ENCODE results near the gene CIROP. TPM values are rescaled to one million over a fixed set of nuclear protein-coding genes. Genes with fewer than 3 reads are reported as not detected.
A peak's percentile ranks its signal among the peaks of the same experiment; 100 is the strongest.

CIROP gene, protein sequence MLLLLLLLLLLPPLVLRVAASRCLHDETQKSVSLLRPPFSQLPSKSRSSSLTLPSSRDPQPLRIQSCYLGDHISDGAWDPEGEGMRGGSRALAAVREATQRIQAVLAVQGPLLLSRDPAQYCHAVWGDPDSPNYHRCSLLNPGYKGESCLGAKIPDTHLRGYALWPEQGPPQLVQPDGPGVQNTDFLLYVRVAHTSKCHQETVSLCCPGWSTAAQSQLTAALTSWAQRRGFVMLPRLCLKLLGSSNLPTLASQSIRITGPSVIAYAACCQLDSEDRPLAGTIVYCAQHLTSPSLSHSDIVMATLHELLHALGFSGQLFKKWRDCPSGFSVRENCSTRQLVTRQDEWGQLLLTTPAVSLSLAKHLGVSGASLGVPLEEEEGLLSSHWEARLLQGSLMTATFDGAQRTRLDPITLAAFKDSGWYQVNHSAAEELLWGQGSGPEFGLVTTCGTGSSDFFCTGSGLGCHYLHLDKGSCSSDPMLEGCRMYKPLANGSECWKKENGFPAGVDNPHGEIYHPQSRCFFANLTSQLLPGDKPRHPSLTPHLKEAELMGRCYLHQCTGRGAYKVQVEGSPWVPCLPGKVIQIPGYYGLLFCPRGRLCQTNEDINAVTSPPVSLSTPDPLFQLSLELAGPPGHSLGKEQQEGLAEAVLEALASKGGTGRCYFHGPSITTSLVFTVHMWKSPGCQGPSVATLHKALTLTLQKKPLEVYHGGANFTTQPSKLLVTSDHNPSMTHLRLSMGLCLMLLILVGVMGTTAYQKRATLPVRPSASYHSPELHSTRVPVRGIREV
- not detected in 2 replicates for total RNA-seq (2014; rRNA removed; shearing (Covaris generic))

DNA sequence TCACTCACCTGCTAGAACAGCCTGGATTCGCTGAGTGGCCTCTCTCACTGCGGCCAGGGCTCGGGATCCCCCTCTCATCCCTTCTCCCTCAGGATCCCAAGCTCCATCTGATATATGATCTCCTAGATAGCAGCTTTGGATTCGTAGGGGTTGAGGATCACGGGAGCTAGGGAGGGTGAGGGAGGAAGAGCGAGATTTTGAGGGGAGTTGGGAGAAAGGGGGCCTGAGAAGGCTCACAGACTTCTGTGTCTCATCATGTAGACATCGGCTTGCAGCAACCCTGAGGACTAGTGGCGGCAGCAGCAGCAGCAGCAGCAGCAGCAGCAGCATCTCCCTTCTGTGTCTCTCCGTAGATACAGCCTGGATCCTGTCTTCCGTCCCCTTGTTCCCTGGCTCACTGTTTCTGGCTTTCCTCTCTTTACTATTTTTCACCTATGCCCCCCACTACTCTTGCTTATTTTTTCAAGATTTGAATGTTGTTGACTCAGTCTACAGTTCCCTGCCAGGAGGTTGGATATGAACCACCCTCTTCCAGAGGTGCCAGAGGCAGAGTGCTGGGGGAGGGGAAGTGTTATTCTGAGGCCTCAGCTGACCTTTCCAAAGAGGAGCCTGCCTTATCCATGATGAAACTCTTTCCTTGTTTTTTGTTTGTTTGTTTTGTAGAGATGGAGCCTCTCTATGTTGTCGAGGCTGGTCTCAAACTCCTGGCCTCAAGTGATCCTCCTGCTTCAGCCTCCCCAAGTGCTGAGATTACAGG lies at the start of gene CIROP:
Gene CIROP, minus strand, starts transcription at position 399 of the 757 bp plus-strand sequence. Its CDS starts 69 bp downstream, at position 330.
- in situ Hi-C loops (cut with HindIII; ENCODE audit: low sequenced_read_pairs): no loop called here
- DNase-seq (ENCODE audit: low spot score): no peak

DNA sequence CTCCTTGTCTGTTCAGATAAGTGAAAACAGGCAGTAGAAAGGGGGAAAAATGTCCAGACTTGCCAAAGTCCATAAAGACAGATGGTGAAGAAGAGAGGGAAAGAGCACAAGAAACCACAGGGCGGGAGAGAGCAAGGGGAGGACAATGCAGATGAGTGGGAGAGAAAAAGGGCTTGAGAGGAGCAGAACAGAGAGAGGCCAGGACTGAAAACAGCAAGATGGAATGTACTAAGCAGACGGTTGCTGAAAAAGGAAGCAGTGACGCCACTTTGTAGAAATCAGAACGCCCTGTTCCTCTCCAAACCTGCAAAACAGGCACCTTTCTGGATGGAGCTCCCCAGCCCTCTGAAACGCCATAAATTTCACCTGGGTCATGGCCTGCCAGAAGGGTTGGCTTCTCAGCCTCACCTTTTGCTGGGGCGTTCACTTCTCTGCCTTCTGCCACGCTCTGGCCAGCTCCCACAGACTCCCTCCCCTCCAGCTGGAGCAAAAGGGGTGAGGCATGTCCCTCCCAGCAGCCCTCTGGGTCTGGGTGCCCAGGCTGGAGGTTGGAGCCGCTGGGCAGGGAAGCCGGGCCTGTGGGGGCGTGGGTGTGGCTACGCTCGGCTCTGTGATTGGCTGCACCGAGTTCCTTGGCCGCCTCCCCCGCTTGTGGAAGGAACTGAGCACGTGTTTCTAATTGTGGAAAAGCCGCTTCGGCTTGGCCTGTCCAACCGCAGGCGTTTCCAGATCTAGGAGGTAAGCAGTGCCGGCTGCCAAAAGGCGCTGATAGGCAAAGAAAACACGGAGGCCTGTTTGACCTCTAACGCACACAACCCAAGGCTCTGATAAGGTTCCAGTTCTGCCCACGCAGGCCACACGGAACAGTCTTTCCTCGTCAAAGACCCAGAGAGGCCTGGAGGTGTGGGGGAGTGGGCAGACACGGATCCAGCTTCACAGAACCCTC lies 49.3 kb upstream of the CIROP start:
- in situ Hi-C loops (cut with HindIII; ENCODE audit: low sequenced_read_pairs): no loop called here
- peak; percentile 96 for DNase-seq (ENCODE audit: low spot score)

DNA sequence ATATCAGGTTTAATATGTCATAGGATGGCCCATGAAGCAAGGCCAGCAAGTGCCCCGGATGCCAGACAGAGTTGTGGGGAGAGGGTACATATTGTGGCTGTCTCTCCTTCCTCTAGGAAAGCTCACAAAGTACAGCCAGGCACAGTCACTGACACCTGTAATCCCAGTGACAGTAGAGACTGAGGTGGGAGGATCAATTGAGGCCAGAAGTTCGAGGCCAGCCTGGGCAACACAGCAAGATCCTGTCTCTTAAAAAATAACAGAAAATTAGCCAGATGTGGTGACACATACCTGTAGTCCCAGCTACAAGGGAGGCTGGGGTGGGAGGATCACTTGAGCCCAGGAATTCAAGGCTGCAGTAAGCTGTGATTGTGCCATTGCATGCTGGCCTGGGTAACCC lies 46.6 kb upstream of the CIROP start:
- in situ Hi-C loops (cut with HindIII; ENCODE audit: low sequenced_read_pairs): no loop called here
- no peak for DNase-seq (ENCODE audit: low spot score)

DNA sequence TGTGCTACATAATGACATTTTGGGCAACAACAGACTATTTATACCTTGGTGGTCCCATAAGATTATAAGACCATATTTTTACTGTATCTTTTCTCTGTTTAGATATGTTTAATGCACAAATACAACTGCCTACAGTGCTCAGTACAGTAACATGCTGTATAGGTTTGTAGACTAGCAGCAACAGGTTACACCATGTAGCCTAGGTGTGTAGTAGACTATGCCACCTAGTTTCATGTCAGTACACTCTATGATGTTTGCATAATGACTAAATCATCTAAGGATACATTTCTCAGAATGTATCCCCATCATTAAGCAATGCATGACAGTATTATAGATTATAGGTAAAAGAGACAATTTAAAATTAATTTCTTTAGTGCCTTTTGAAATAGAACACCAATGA lies 45.0 kb upstream of the CIROP start:
- in situ Hi-C loops (cut with HindIII; ENCODE audit: low sequenced_read_pairs): no loop called here
- DNase-seq (ENCODE audit: low spot score): no peak

DNA sequence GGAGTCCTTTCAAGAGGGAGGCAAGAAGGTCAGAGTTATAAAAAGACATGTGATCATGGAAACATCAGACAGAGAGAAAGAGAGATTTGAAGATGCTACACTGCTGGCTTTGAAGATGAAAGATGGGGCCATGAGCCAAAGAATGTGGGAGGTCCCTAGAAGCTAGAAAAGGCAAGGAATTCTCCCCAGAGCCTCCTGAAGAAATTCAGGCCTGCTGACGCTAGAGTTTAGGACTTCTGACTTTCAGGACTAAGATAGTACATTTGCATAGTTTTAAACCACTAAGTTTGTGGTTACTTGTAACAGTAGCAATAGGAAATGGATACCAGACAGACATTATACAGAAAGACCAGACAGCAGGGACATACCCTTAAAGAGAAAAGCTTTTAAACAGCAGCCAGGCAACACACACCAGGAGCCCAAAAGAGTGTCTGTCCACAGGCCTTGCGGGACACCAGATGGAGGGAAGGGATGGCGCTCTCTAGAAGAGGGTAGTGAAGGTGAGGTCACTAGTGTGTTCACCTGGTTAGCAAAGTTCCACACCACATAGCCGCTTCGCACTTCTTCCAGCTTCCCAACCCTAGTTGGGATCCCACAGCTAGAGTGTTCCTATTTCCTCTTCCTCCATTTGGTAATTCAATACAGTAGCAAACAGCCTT lies 43.9 kb upstream of the CIROP start:
- no peak for DNase-seq (ENCODE audit: low spot score)

DNA sequence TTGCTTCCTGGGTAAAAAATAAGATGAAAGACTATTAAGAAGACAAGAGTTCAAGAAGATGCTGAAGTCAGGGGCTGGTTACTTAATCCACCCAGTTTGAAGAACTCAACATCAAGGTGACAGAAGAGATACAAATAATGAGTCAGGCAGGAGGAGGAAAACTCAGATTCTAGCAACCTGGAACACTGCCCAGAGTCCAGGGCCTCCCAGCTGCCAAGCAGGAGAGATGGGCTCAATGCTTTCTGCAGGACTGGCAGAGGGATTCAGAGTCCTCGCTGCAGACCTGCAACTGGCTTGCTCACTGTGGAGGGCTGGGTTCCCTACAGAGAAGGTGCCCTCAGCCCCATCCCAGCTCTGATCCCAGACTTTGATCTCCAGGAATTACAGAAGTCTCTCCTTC lies 42.9 kb upstream of the CIROP start:
- peak; percentile 84 for DNase-seq (ENCODE audit: low spot score)
- in situ Hi-C loops (cut with HindIII; ENCODE audit: low sequenced_read_pairs): no loop called here

More for the DNA sequence above, 43.9 kb upstream of the CIROP start:
- in situ Hi-C loops (cut with HindIII; ENCODE audit: low sequenced_read_pairs): no loop called here

DNA sequence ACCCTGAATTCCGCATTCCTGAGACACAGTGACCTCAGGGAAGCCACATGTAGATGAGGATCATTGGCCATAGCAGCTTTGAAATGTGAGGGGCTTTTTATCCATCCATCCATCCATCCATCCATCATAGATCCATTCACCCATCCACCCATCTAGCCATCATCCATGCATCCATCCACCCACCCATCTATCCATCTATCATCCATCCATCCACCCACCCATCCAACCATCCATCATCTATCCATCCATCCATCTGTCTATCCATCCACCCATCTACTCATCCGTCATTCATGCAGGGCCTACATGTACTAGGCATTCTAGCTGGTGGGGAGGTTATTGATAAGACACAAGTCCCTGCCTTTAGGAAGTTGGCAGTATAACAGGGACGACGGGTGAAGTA lies 42.2 kb upstream of the CIROP start:
- in situ Hi-C loops (cut with HindIII; ENCODE audit: low sequenced_read_pairs): no loop called here
- no peak for DNase-seq (ENCODE audit: low spot score)

DNA sequence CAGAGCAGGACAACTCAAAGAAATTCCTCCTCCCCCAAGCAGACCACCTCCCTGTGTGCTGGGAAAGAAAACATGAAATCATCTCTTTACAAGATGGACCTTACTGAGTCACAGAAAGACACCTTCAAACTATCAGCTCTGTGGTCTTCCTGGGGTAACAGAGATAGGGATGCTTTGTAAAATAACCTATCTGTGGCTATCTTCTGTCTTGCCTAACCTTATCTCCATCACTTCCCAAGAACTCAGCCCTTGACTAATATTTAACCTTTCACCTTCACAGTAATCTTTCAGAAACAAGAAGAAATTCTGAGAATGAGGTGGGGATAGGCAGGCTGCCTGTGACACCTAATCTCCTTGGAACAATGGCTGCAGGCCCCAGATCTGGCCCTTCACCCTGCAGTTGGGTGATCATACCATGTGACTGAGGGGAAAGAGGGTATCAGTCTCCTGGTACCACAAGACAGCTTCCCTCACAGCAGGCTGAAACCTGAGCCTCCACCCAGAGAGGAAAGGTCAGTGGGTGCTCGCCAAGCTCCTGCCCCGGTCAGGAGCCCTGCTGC lies 41.6 kb upstream of the CIROP start:
- DNase-seq (ENCODE audit: low spot score): no peak
- in situ Hi-C loops (cut with HindIII; ENCODE audit: low sequenced_read_pairs): no loop called here

DNA sequence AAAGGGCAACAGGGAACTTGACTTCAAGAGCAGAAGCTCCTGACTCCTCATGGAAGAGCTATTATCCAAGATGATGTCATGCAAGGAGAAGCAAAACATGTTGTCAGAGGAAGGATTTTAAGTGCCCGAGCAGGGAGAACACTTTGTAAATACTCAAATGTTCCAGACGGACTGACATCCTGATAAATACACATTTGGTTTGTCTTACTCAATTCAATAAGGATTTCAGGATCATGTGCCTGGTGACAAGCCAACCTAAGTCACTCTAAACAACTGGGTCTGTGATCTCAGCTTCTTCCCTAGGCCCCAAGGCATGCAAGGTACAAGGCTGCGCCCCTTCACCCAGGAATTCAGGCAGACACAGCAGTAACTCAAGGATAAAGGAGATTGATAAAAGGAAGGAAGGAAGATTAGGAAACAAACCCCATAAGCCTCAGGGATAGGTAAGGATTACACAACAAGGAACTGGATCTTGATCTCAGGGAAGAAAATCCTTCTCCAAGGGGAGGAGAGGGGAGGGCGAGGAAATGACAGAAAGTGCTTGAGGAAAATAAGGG lies 41.1 kb upstream of the CIROP start:
- no peak for DNase-seq (ENCODE audit: low spot score)
- in situ Hi-C loops (cut with HindIII; ENCODE audit: low sequenced_read_pairs): no loop called here

DNA sequence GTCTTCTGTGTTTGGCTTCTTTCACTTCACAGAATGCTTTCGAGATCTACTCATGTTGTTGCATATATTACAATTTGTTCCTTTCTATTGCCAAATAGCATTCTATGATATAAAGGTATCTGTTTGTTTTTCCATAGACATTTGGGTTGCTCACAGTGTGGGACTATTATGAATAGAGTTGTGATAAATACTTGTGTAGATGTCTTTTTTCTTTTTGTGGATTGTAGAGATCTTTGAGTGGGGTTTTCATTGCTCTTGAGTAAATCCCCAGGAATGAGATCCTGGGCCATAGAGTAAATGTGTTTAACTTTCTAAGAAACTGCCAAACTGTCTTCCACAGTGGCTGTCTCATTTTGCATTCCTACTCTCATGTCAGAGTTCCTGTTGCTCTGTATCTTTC lies 39.1 kb upstream of the CIROP start:
- in situ Hi-C loops (cut with HindIII; ENCODE audit: low sequenced_read_pairs): no loop called here
- DNase-seq (ENCODE audit: low spot score): no peak

DNA sequence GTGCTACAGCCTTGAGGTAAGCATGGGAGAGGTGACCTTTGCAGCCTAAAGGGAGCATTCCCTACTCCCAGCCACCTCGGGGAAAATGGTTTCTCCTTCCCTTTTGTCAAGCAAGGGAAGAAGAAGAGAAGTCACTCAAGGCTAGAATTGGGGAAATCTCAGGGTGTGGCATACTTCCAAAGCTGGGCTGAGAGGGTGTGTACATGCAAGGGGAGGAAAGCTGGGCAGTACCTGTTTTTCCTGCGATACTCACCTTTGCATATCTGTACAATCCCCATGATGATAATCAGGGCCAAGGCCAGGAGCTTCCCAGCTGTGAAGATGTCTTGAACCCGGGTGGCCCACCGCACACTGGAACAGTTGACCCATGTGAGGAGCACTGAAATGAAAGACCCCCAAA lies 38.0 kb upstream of the CIROP start:
- DNase-seq (ENCODE audit: low spot score): no peak
- in situ Hi-C loops (cut with HindIII; ENCODE audit: low sequenced_read_pairs): no loop called here

DNA sequence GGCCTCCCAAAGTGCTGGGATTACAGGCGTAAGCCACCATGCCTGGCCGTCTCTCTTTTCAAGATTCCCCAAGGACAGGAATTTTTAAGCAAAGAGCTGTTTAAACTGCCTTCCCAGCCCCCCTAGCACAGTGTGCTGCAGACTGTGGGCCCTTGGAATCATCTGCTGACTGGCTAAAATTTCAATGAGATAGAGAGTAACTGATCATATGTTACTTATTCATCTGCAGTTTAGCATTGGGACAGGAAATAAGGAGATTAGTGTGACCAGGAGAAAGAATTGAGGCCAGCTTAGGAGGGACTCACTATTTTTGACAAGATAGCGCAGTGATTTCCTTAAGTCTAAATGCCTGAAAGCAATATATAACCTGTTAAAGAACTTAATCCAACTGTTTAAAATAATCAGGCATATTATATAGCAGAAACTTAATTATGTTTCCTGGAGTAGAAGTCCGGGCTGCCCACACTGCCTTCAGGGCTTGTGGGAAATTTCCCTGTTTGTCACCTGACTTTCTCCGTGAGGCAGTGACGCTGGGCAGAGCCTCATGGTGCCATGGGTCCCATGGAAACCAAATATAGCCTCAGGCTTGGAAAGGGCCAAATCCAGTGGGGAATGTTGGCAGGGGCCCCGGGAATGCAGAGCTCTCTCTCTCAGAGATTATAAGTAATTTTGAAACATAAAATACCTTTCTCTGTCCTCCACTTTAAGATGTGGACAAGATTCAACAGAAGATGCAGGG lies 37.1 kb upstream of the CIROP start:
- peak; percentile 19 for DNase-seq (ENCODE audit: low spot score)
- in situ Hi-C loops (cut with HindIII; ENCODE audit: low sequenced_read_pairs): no loop called here

DNA sequence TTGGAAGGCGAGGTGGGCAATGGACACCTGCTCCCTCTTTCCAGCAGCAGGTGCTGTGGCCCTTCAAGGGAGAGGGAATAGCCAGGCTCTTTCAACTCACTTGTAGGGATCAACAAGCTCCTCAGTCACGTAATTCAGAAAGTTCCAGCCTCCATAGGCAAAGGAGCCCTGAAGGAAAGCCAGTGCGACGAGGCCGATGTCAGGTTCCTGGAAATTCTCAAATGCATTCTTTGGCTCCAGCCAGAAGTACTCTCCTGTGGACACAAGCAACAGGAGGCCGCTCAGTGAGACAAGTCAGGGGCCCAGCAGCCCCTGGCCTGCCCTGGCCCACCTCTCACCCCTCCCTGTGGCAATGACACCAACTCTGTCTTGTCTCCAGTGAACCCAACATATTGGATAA lies 35.6 kb upstream of the CIROP start:
- DNase-seq (ENCODE audit: low spot score): no peak
- in situ Hi-C loops (cut with HindIII; ENCODE audit: low sequenced_read_pairs): no loop called here

DNA sequence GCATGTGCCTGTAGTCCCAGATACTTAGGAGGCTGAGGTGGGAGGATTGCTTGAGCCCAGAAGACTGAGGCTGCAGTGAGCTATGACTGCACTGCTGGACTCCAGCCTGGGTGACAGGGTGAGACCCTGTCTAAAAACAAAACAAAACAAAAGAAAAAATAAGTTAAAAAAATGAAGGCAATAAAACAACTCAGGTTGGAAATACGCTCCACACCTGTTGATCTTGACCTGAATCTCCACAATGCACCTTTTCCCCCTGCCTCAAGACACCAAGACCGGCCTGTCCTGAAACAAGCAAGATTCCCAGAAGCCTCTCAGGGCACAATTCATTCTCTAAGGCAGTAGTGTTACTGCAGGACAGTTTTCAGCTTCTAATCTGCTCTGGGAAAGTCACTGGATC lies 35.1 kb upstream of the CIROP start:
- DNase-seq (ENCODE audit: low spot score): no peak
- in situ Hi-C loops (cut with HindIII; ENCODE audit: low sequenced_read_pairs): no loop called here

DNA sequence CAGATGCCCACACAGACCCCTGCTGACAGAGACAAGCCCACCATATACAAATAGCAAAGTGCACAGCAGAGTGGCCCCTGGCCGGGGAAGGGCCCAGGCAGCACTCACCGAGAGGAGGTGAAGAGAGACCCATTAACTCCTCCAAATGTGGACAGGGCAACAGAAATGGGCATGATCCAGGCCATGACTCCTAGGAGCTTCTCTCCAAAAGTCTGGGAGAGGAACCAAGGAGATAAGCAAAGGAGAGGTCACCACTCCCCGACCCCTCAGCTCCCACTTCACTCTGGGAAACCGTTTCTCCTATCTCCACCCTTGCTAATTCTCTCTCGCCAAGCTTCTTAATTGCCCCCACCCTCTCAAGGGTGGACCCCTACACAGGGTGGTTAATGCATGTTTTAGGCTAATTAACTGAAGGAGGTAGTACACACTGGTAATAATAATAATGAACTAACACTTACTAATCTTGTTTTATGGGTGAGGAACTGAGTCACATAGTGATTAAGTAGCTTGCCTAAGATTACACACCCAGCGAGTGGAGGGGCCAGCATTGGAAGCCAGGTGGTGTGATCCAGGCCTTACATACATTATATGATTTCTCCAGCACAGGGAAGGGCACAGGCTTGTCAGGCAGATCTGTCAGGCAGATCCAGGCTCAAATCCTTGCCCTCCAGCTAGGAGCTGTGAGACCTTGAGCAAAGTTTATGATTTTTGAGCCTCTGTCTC lies 33.2 kb upstream of the CIROP start:
- DNase-seq (ENCODE audit: low spot score): no peak
- in situ Hi-C loops (cut with HindIII; ENCODE audit: low sequenced_read_pairs): no loop called here

DNA sequence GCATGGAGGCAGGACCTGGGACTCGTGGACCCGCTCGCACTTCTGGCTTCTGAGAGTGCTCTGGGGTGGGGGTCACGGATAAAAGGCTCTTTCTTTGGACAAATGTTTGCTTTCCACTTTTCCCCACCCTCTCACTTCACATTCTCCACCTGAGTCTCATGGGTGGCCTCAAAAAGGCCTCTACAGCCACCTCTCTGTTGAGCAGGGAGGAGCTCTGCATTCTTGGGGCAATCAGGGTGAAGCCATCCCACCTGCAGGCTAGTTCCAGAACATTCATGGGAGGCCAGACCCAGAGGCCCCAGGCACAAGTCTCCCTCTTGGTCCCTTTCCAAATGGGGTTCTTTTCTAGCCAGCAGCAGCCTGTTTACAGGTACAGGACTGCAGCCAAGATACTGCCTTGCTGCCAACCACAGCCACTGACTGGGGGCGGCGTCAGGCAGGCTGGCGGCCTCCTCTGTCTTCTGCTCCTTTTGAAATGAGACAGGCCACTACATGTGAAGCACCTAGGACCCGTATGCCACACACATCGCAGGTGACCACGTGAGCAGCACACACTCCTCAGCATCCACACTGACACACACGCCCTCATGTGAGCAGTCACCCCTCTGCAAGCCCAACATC lies 32.5 kb upstream of the CIROP start:
- in situ Hi-C loops (cut with HindIII; ENCODE audit: low sequenced_read_pairs): no loop called here
- DNase-seq (ENCODE audit: low spot score): peak; percentile 63
